ENCODE data around the gene LGALS8. TPM values are rescaled to one million over a fixed set of nuclear protein-coding genes. Genes with fewer than 3 reads are reported as not detected.

LGALS8 gene
- total RNA-seq, 1 donor from 2014 or later: 42.4 TPM

DNA sequence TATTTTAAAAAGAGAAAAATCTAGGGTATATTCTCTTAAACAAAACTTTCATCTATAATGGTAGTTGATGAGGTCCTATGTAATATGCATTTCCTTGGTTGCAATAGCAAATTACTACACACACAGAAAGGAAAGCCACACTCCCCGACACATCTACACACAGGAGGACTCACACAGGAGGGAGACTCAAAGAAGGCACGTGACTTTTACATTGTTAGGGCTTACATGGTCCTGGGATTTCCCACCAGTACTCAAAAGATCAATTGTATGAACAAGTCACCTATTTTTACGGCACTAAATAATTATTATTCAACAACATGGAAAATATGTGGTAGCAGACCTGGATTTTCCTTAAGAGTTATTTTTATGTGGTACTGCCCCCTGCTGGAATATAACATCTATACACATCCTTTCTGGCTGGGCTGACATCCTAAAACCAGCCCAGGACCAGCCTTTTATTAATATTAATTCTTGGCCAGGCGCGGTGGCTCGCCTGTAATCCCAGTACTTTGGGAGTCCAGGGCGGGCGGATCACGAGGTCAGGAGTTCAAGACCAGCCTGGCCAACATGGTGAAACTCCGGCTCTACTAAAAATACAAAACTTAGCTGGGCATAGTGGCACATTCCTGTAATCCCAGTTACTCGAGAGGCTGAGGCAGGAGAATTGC, 33.9 kb upstream of the LGALS8 start:
- Mint-ChIP-seq H3K27me3 (no peaks in the 10 kb centered on the region), H3K36me3 (peaks cover 4% of the 10 kb centered on the region), H3K9me3 (peaks cover 5% of the 10 kb centered on the region), H3K27ac (peak overlapping the region; percentile 46), H3K4me1 (ENCODE audit: unreplicated experiment) (peaks cover 33% of the 10 kb centered on the region), H3K4me3 (no peak overlapping the region)
- no peak for DNase-seq (ENCODE audit: extremely low spot score, unreplicated experiment)
- TF ChIP-seq, protein P1, sequence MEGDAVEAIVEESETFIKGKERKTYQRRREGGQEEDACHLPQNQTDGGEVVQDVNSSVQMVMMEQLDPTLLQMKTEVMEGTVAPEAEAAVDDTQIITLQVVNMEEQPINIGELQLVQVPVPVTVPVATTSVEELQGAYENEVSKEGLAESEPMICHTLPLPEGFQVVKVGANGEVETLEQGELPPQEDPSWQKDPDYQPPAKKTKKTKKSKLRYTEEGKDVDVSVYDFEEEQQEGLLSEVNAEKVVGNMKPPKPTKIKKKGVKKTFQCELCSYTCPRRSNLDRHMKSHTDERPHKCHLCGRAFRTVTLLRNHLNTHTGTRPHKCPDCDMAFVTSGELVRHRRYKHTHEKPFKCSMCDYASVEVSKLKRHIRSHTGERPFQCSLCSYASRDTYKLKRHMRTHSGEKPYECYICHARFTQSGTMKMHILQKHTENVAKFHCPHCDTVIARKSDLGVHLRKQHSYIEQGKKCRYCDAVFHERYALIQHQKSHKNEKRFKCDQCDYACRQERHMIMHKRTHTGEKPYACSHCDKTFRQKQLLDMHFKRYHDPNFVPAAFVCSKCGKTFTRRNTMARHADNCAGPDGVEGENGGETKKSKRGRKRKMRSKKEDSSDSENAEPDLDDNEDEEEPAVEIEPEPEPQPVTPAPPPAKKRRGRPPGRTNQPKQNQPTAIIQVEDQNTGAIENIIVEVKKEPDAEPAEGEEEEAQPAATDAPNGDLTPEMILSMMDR (conservative IDR thresholded peaks at IDR 0.05): peak; percentile 82

DNA sequence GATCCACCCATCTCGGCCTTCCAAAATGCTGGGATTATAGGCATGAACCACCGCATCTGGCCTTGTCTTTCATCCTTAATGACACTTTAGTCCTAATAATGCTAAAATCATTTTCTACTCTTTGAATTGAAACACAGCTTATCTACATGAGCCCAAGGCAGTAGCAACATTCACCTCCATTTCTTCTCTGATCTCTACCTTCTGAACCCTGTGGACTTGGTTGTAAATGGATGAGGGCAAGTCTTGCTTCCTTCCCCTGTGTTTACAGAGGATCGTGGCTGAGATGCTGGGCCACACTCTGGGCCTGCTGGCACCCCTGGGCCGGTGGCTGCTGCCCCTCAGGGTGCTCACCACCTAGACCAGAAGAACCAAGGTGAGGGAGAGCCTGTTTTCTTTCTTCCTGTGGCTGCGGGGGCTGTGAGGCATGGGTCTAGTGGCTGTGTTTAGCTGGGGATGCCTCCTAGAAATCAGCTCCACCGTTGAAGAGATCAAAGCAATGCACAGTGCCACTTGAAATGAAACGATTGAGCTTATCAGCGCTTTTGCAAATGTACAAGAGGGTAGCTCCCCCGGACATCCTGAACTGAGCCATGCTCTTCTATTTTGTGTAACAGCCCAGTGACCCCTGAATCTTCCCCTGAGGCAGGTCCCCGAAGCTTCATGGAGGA, 32.2 kb upstream of the LGALS8 start:
- Mint-ChIP-seq H3K27ac (peak overlapping the region; percentile 82), H3K27me3 (no peaks in the 10 kb centered on the region)

DNA sequence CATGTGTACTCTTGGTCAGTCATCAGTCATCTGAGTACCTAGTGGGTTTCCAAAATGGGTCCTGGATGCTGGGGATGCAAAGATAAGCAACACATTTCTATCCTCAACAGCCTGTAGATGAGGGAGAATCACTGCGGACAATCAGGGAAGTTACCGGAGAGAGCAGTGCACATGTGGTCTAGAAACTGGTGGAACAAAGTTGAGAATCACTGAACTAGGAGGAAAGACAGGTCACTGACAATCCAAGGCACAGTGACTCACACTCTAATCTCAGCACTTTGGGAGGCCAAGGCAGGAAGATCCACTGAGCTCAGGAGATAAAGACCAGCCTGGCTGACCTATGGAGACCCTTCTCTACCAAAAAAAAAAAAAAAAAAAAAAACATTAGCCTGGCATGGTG, 31.4 kb upstream of the LGALS8 start:
- peaks cover 5% of the 10 kb centered on the region for H3K9me3 Mint-ChIP-seq
- peaks cover 4% of the 10 kb centered on the region for H3K36me3 Mint-ChIP-seq
- H3K4me1 Mint-ChIP-seq (ENCODE audit: unreplicated experiment): peaks cover 33% of the 10 kb centered on the region
- DNase-seq (ENCODE audit: extremely low spot score, unreplicated experiment): no peak
- no peaks in the 10 kb centered on the region for H3K27me3 Mint-ChIP-seq
- peak overlapping the region; percentile 16 for H3K27ac Mint-ChIP-seq
- H3K4me3 Mint-ChIP-seq: no peak overlapping the region
- TF ChIP-seq, protein P1 (conservative IDR thresholded peaks at IDR 0.05): no peak

More for the DNA sequence above, 32.2 kb upstream of the LGALS8 start:
- DNase-seq (ENCODE audit: extremely low spot score, unreplicated experiment): no peak
- no peak overlapping the region for H3K4me3 Mint-ChIP-seq
- peaks cover 5% of the 10 kb centered on the region for H3K9me3 Mint-ChIP-seq
- TF ChIP-seq, protein P1 (conservative IDR thresholded peaks at IDR 0.05): no peak
- peaks cover 38% of the 10 kb centered on the region for H3K4me1 Mint-ChIP-seq (ENCODE audit: unreplicated experiment)
- peaks cover 4% of the 10 kb centered on the region for H3K36me3 Mint-ChIP-seq

DNA sequence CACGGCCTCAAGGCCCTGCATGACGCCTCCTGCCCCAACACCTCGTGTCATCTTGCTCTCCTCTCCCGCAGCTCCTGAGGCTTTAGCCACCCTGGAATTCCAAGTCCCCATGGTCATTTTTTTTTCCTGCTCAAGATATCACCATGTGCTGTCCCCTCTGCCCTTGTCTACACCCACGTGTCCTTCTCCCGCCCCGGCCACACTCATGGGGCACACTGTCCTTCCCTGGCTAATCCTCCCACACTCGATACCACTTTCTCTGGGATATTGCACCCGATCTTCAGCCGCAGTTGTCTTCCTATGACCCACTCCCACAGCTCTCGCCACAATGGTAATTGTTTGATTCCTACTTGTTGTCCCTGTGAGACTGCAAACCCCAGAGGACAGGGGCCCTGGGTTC, 29.7 kb upstream of the LGALS8 start:
- H3K27me3 Mint-ChIP-seq: no peaks in the 10 kb centered on the region
- H3K36me3 Mint-ChIP-seq: peaks cover 4% of the 10 kb centered on the region
- no peak for DNase-seq (ENCODE audit: extremely low spot score, unreplicated experiment)
- H3K27ac Mint-ChIP-seq: peak overlapping the region; percentile 92
- TF ChIP-seq, protein P1 (conservative IDR thresholded peaks at IDR 0.05): no peak
- peaks cover 5% of the 10 kb centered on the region for H3K9me3 Mint-ChIP-seq
- H3K4me1 Mint-ChIP-seq (ENCODE audit: unreplicated experiment): peaks cover 33% of the 10 kb centered on the region
- H3K4me3 Mint-ChIP-seq: peak overlapping the region; percentile 69

DNA sequence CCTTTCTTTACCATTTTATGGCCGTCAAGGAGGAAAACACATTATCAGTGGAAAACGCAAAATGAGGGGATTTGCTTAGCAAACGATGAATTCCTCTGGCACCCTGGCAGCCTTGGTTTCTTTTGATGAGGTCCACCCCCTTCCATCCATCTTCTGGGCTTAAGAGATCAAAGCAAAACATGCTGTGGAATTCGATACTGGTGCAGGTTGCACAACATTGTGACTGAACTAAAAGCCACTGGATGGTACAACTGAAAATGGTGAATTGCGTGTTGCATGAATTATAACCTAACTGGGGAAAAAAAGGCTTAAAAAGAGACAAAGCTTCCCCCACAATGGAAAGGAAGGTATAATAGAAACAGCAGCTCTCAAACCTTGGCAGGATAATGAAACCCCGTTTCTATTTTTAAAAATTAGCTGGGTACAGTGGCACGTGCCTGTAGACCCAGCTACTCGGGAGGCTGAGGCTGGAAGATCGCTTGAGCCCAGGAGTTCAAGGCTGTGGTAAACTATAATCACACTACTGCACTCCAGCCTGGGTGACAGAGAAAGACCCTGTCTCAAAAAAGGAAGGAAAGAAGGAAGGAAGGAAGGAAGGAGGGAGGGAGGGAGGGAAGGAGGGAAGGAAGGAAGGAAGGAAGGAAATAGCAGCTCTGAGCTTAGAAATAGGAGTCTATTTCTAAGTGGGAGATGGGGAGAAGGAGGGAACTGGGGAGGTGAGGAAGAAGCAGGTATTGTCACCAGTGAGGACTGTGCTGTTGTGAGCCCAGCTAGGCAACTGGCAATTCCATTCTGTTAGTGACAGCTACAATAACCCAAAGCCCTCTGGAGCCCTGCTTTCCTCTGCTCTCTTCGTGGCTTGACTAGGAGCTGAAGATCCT, 29.0 kb upstream of the LGALS8 start:
- TF ChIP-seq, protein P1 (conservative IDR thresholded peaks at IDR 0.05): no peak
- no peaks in the 10 kb centered on the region for H3K27me3 Mint-ChIP-seq
- peak overlapping the region; percentile 92 for H3K27ac Mint-ChIP-seq
- H3K36me3 Mint-ChIP-seq: peaks cover 1% of the 10 kb centered on the region
- H3K4me3 Mint-ChIP-seq: peak overlapping the region; percentile 69
- no peak for DNase-seq (ENCODE audit: extremely low spot score, unreplicated experiment)
- H3K4me1 Mint-ChIP-seq (ENCODE audit: unreplicated experiment): peaks cover 31% of the 10 kb centered on the region
- peaks cover 5% of the 10 kb centered on the region for H3K9me3 Mint-ChIP-seq
